ENCODE measurements around the gene SEC16A.

- TF ChIP-seq CTCF (IDR thresholded peaks at IDR 0.05) (no peak), POLR2A (IDR thresholded peaks at IDR 0.05) (no peak)
Measured at GRCh38 chr9:136512651-136513071, 29.8 kb upstream of the SEC16A start.

Data from body of pancreas (tissue), 4 donors.